ENCODE data around the gene ZNF592.
"Not testable (repeated sequence)": the region's sequence is repeated elsewhere in the genome, so short reads cannot be mapped to it uniquely, and the experiment has no call there.

Gene ZNF592

DNA sequence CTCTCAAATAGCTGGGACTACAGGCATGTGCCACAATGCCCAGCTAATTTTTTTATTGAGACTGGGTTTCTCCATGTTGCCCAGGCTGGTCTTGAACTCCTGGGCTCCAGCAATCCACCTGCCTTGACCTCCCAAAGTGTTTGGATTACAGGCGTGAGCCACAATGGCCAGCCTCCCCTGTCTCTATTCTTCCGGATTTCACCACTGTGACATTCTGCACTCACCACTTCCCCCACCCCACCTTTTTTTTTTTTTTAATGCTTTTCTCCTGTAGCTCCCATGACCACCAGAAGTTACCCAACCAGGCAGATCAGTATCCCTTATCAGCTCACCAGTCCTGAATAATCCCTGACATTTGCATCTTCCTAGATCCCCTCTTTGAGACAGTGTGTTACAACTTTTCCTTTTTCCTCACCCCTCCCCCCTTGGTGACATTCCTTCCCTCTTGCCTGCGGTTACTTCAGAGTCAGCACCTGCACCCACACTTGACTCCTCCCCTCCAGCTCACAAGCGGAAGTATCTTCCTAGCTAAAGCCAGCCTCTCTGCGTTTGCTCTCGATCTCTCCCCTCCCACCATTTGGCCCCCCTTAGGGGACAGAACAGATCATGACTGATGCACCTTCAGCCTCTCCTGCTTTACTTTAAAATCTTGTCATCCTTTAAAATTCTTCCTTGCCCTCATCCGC lies 13.5 kb upstream of the ZNF592 start (continued):
- TF ChIP-seq, protein P1, sequence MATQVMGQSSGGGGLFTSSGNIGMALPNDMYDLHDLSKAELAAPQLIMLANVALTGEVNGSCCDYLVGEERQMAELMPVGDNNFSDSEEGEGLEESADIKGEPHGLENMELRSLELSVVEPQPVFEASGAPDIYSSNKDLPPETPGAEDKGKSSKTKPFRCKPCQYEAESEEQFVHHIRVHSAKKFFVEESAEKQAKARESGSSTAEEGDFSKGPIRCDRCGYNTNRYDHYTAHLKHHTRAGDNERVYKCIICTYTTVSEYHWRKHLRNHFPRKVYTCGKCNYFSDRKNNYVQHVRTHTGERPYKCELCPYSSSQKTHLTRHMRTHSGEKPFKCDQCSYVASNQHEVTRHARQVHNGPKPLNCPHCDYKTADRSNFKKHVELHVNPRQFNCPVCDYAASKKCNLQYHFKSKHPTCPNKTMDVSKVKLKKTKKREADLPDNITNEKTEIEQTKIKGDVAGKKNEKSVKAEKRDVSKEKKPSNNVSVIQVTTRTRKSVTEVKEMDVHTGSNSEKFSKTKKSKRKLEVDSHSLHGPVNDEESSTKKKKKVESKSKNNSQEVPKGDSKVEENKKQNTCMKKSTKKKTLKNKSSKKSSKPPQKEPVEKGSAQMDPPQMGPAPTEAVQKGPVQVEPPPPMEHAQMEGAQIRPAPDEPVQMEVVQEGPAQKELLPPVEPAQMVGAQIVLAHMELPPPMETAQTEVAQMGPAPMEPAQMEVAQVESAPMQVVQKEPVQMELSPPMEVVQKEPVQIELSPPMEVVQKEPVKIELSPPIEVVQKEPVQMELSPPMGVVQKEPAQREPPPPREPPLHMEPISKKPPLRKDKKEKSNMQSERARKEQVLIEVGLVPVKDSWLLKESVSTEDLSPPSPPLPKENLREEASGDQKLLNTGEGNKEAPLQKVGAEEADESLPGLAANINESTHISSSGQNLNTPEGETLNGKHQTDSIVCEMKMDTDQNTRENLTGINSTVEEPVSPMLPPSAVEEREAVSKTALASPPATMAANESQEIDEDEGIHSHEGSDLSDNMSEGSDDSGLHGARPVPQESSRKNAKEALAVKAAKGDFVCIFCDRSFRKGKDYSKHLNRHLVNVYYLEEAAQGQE (tag by site-specific recombination; IDR thresholded peaks at IDR 0.05), result no peak
- TF ChIP-seq ZBTB17 (tag by site-specific recombination; IDR thresholded peaks at IDR 0.05), result peak; percentile 96
- TF ChIP-seq KLF16 (tag by site-specific recombination; IDR thresholded peaks at IDR 0.05), result peak; percentile 62; the same call in 1 of the 2 replicates
- TF ChIP-seq INSM2 (tag by site-specific recombination; IDR thresholded peaks at IDR 0.05), result peak; percentile 89
- TF ChIP-seq ZSCAN23 (tag by site-specific recombination; IDR thresholded peaks at IDR 0.05), result peak; percentile 69
- TF ChIP-seq ZNF518A (tag by site-specific recombination; conservative IDR thresholded peaks at IDR 0.05; ENCODE audit: low read depth), result peak; percentile 46

DNA sequence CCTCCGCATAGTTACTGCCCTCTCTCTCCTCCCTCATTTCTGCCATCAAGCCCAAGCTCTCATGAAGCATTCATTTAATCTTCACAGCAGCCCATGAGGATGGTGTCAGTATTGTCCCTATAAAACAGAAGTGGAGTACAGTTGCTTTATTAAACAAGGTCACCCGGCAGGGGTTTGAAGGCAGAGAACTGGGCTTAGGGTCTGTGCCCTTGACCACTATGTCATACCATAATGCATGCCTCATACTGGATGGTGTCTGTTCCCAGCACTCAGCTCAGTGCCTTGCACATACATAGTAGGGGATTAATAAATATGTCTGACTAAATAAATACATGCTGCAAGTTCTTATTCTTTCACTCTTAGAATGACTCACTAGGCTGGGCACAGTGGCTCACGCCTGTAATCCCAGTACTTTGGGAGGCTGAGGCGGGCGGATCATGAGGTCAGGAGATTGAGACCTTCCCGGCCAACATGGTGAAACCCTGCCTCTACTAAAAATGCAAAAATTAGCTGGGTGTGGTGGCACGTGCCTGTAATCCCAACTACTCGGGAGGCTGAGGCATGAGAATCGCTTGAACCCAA lies 12.8 kb upstream of the ZNF592 start:
- CTCF ChIA-PET, result interaction anchor here (0.5 to 1.4 kb wide), 6 partner anchors 9 to 311 kb away, joined by 3 to 4 read pairs (median 3); no protein-coding TSS in a partner anchor

GRCh38 chr15:84736375-84736774 lies 12.0 kb upstream of the ZNF592 start:
- TF ChIP-seq ZNF416 (tag by site-specific recombination; IDR thresholded peaks at IDR 0.05) (no peak), ZNF510 (tag by site-specific recombination; IDR thresholded peaks at IDR 0.05; ENCODE audit: insufficient replicate concordance) (no peak), EGR2 (tag by site-specific recombination; IDR thresholded peaks at IDR 0.05; ENCODE audit: low read depth) (no peak), GFI1B (tag by site-specific recombination; IDR thresholded peaks at IDR 0.05) (no peak), ZNF157 (tag by site-specific recombination; IDR thresholded peaks at IDR 0.05) (no peak), ZNF670 (tag by site-specific recombination; IDR thresholded peaks at IDR 0.05; ENCODE audit: low read depth) (no peak), ZNF140 (tag by site-specific recombination; IDR thresholded peaks at IDR 0.05) (no peak), ZNF529 (tag by site-specific recombination; IDR thresholded peaks at IDR 0.05; ENCODE audit: insufficient replicate concordance) (no peak), OSR2 (tag by site-specific recombination; IDR thresholded peaks at IDR 0.05) (no peak)
- H3K4me1 ChIP-seq (ENCODE audit: control insufficient read depth, insufficient read depth, low read length), result no peaks in the 10 kb centered on the region
- H3K27ac ChIP-seq (ENCODE audit: extremely low read depth, low read depth, low read length), result no peak overlapping the region
- no peaks in the 10 kb centered on the region for H3K9me3 ChIP-seq (ENCODE audit: control insufficient read depth, insufficient read depth, low read depth, low read length)
- ChIA-PET CTCF (interaction anchor here (0.6 to 1.4 kb wide), 4 partner anchors 19 to 310 kb away, joined by 3 to 8 read pairs (median 3); no protein-coding TSS in a partner anchor), POLR2A (interaction anchor here (0.6 to 5.6 kb wide), 3 partner anchors 10 to 98 kb away, joined by 3 to 64 read pairs (median 35); partner anchors contain the start of gene SEC11A)
- no peaks in the 10 kb centered on the region; a peak in 1 of 3 replicates for H3K36me3 ChIP-seq (ENCODE audit: control insufficient read depth in 2 of 2, insufficient read depth in 1 of 2, low read length in 2 of 2)
- no peak overlapping the region for H3K4me3 ChIP-seq (ENCODE audit: low read depth, low read length)

More for the DNA sequence above, 12.8 kb upstream of the ZNF592 start:
- POLR2A ChIA-PET, result interaction anchor here (0.6 to 5.6 kb wide), 9 partner anchors 11 to 105 kb away, joined by 3 to 64 read pairs (median 4); partner anchors contain the start of gene SEC11A
- H3K9me3 ChIP-seq (ENCODE audit: control insufficient read depth, insufficient read depth, low read depth, low read length); H3K4me1 ChIP-seq (ENCODE audit: control insufficient read depth, insufficient read depth, low read length); H3K36me3 ChIP-seq (ENCODE audit: control insufficient read depth in 2 of 2, insufficient read depth in 1 of 2, low read length in 2 of 2): not testable (repeated sequence)
- H3K4me3 ChIP-seq (ENCODE audit: low read depth, low read length), result peak overlapping the region; percentile 12; the same call in 1 of the 2 replicates
- peak overlapping the region; percentile 33; the same call in 1 of the 2 replicates for H3K27ac ChIP-seq (ENCODE audit: extremely low read depth, low read depth, low read length)
- 0 out of 2 replicates have a peak, but pooled peaks have one; percentile 21 for TF ChIP-seq ZNF366 (tag by site-specific recombination; conservative IDR thresholded peaks at IDR 0.05)
